Activated CD8-positive, alpha-beta memory T cell treated with anti-CD3 and anti-CD28 coated beads, Interleukin-2, amount 50 U/mL, for 1 hour (primary cell): ENCODE measurements around the gene FHDC1.

Experiments
- DNase-seq: peaks from one replicate; pipeline ENCODE4 v3.0.0-alpha.2; 2020; ENCODE audit errors: extremely low read depth

Gene FHDC1

DNA sequence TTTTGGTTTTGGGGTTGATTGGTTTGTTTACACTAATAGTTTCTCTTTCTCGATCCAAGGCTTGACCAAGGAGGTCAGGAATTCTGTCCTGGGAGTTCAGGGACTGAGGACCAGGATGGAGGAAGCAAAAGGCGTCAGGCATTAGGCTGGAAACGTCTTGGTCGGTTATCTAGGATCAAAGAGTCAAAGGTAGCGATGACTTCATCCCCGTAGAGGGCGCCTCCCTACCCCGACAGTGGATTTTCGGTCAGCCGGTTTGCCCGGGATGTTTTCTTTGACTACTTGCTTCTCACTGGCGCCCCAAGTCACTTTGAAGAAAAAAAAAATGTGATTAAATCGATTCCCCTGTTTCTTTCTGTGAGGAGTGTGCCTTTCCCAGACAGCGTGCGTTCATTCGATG is 980 bp upstream of the FHDC1 start:
- no peak for DNase-seq

DNA sequence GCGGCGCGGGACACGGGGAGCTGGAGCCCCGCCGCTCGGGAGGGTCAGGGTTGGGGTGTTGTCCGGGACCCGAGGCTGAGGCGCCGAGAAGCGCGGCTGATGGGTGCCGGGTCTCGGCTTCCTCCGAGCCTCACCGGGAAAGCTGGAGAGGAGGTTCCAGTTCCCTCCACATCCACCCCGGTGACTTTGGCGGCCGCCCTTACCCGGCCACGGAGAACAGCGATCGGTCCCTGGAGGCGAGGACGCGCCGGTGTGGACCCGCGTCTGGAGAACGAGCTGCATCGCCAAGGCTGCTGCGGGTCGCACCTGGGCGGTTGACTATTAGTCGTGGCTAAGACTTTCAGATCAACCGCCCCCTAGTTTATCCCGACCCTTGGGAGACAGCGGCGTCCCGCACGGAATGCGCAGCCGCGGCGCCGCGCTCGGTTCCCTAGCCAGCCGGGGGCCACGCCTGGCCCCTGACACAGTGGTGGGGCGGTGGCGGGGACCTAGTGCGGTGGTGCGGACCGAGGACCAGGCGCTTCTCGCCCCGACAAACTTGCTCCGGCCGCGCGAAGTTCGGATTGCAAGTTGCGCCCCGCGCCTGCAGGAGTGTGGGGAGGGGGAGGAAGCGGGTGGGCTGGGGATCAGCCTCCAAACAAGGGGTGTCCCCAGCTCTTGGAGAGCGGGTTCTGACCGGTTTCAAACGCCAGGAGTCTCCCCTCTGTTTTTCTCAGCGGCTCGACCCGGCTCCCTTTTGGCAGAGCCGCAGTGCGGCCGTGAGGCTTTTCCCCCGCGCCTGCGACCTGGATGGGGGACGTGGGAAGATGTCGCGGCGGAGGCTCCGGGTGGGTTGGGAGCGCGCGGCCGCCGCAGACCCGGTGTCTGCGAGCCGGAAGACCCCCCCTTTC is 568 bp downstream of the FHDC1 start:
- no peak for DNase-seq

DNA sequence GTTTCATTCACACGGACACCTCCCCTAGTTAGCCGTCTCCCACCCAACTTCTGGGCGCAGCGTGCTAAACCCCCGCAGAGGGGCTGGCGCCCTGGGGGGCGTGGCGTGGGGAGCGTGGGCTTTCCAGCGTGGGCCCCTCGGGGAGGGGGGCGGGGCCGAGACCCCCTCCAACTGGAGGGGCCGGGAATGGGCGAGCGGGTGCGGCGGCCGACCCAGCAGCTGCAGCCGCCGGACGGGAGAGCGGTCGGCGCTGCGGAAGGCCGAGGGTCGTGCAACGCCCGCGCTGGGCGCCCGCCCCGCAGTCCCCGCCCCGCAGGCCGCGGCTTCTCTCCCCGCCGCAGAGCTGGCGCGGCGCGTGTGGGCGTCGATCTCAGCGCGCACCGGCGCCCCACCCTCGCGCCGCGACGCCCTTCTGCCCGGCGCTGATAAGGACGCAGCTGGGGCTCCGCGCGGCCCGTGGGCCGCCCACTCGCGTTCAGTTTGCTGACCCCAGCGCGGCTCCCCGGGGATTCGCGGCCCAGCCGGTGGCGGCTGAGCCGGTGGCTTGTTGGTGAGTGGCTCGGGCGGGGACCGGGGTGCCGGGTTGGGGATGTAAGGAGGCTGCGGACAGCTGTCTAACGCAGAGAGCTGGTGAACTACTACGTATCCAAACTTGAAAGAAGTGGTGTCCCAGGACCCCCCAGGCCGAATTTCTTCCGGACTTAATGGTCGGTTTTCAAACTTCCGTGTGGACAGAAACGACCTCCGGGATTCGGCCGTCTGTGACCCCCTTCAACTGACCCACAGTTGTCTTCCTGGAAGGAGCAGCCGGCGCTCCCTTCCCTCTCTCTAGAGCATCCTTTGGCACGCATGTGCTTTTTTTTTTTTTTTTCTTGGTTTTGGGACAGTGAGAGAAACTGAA is 1.5 kb downstream of the FHDC1 start:
- DNase-seq = no peak

DNA sequence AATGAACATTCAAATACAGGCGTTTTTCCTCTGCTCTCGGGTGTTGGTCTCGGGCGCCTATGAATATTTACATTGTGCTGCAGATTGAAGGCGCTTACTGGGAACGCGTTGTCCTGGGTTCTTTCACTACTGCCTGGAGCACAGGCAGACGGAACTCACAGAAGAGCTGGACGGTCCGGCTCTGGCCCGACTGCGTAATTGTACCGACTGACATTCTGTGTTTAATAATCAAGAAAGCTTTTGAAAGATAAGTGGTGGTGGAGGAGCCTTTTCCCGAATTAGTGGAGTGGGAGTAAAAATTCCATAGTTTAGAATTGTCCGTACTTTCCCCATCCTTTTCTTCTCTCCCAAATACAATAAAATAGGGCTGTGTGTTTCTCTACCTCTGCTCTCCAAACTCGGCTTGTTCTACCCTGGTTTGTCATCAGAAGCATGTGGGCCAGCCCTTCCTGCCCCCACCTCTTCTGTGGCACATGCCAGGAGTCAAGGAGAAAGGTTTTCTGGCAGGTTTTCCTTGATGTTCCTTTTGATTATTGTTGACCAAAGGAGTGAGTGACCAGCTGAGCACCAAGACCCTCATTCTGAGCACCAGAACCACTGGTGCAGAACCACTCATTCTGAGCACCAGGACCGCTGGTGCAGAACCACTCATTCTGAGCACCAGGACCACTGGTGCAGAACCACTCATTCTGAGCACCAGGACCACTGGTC is 2.3 kb downstream of the FHDC1 start:
- no peak for DNase-seq

DNA sequence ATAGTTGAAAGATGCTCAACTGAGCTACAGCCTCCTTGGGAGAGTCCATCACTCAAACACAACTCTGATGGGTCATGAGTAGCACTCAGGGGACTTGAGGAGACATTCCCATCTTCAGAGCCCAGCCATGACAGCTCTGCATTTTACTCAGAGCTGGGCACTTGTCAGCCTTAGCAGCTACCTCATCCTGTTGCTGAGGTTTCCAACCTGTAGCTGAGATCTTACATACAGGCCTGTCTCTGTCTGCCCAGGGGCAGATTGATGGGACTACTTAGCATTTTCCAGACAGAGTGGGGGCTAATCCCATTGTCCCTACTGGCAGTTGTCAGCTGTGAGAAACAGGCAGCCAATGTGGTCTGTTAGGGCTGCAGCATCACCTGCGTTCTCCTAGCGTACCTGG is 3.5 kb downstream of the FHDC1 start:
- no peak for DNase-seq

DNA sequence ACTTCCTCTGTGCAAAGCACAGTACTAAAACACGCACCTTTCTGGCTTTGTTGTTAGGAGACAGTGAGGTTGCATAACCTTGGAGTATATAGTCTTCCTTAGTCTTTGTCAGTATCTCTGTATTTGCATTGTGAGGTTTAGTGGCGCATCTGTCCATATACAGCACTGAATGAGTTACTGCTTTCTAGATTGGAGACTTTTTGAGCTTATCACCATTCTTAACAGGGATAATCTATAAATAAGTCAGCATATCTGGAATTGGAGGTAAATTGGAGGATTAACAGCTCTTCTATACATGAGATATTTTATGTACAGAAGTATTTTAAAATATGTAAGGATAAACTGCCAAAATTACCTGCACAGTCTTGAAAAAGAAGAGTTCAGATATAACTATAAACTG is 4.3 kb downstream of the FHDC1 start:
- DNase-seq = no peak

DNA sequence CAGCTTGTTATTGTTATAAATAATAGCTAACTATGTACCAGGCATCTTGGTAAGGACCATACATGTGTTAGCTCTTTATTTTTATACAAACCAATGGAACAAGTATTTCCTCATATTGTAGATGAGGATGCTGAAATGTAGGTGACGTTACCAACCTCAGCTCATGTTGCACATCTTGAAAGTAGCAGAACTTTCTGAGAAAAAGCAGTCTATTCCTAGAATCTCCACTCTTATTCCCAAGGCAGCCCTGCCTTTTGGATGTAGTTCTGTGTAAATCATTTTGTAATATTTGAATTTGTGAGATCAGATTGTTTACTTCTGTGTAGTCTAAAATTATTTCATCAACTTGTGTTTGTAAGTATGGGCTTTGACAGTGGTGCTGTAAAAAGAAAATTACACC is 5.3 kb downstream of the FHDC1 start:
- no peak for DNase-seq

DNA sequence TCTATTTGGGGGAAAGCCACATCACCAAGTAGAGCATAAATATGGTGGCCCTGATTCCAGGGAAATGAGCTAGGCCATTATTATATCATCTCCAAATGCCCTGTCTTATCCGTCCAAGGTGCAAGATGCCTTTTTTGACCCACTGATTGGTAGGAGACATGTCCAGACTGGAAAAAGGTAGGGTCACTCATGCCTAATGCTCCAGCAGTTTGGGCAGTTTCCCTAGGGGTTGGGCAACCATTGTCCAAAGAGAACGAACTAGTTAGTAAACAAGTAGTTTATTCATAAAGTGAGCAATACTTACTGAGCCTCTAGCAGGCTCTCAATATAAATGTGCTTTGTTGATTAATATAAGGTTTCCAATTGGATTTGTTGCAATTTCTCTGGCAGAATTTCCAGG is 6.2 kb downstream of the FHDC1 start:
- DNase-seq = no peak

DNA sequence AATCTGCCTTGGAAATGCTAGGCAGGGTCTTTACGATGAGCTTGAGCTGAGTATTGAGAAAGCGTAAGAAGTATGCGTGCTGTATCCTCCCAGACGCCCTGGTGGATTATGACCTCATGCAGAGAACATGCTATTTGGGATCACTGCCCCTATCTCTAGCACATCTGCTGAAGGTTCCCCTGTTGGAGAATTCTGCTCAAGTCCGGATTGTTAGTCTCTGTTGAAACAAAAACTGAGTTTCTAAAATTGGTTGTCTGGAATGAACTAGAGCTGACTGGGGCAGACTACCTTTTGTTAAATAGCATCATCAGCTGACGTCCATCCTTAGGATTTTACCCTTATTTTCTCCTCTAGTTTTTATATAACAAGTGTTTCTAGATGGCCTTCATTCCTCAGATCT is 7.5 kb downstream of the FHDC1 start:
- no peak for DNase-seq

DNA sequence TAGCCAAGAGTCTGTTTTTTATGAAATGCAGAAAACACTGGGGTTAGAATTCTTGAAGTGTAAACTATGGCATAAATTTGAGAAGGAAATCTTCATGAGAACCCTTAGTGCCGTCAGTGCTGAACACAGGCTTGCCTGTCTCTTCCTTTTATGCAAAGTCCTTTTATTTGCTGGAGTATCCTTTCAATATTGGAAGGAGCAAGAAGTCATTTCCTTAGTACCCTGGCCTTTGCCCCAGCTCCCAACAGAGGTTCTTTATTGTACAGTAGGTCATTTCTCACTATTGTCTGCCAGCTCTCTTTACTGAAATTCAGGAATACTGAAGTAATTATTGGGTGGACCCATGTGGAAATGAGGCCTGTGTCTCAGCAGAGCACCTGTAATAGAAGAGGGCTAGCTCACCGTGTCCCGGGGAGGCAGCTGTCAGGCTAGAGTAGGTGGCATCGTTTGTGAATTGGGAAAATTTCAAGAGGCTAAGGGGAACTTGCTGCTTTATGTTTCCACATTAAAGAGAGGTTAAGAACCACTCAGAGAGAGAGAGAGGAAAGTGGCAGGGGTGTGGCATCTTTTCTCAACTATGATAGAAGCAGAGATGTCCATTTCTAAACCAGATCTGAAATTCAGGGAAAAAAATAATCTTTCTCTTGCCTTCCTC is 8.7 kb downstream of the FHDC1 start:
- no peak for DNase-seq

DNA sequence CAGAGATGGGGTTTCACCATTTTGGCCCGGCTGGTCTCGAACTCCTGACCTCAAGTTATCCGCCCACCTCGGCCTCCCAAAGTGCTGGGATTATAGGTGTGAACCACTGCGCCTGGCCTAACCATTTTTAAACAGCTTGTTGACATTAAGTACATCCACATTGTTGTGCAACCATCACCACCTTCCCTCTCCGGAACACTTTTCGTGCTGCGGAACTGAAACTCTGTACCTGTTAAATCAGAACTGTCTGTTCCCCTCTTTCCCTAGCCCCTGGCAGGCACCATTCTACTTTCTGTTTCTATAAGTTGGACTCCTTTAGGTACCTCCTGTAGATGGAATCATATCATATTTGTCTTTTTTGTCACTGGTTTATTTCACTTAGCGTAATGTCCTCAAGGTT is 9.5 kb downstream of the FHDC1 start:
- no peak for DNase-seq

DNA sequence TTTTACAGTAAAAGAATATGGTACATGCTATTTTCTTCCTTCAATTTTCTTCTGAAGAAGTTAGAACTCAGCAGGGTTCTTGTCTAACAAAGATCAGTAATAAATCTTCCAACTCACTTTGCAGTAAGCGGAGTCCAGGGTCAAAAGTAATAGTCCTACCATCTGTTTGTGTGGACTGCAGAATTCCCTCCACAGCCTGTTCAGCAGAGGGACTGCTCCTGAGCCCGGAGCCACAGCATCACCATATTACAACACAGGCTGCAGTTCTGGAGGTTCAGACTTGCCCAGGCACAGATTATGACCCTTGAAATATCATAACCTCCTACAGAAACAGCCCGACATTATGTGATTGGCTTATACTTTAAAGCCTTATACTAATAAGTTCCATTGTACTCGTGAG is 10.3 kb downstream of the FHDC1 start:
- DNase-seq = no peak

DNA sequence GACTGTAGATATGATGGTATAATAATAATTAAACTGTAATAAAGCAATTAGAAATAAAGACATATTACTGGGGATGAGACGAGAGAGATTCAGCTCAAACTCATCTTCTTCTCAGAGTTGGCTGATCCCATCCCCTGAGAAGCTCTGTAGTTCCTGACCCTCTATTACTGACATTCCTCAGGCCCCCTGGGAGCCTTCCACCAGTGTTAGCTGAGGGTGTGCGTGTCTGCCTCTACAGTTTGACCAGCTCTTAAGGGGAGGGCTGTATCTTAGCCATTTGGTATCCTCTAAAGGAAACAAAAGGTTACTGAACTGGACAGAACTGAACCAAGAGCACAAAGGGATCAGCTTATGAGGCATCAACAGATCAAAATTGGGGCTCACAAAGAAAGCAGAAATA is 11.2 kb downstream of the FHDC1 start:
- DNase-seq = no peak

DNA sequence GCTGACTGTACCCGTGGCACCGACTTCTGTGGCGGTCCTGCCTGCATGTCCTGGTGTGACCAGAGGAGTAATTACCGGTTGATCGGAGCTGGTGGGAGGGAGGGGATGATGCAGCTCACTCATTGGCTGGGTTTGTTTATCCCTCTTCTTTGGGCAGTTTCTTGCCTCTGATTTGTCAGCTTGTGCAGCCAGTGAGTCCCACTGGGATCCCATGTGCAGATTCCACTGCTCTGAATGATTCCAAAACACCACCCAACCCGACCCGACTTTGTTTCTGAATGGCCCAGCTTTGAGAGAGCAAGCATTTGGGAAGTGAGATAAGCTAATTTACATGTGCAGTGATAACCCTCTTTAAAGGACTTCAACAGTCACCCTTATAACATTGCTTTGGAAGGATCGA is 13.8 kb downstream of the FHDC1 start:
- no peak for DNase-seq

DNA sequence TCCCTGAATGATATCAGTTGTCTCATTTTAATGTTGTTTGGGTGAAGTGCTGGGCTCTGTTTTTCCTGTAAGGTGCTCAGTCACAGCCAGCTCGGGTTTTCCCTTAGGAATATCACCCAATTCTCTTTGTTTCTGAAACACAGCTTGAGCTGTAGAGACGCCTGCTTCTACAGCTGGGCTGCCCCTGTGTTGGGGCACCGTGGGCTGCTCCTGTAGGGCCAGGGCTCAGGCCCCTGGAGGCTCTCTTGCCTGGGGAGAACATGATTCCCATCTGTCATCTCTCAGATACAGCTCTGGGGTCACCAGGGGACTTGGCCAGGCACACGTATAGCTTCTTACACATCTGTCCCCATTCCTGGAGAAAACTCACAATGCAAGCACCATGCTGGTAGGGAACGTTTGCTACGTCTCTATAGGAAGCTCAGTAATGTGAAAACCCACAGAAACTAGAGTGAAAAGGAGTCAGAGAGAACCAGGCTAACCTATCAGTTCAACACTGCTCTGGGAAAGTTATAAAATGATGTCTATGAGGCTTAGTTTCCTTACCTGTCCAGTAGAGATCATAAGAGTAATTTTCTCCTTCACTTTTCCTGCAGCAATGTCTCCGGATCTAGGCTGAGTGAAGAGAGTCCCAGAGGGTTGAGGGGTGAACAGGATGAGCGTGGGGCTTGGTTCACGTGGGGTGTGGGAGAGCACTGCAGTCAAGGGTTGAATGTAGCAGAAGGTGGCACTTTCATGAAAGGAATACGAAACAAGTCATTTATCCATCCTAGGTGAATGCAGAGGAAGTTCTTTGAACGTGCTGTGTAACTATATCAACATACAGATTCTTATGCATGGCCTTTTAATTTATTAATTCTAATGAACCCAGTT is 14.5 kb downstream of the FHDC1 start:
- DNase-seq = no peak

DNA sequence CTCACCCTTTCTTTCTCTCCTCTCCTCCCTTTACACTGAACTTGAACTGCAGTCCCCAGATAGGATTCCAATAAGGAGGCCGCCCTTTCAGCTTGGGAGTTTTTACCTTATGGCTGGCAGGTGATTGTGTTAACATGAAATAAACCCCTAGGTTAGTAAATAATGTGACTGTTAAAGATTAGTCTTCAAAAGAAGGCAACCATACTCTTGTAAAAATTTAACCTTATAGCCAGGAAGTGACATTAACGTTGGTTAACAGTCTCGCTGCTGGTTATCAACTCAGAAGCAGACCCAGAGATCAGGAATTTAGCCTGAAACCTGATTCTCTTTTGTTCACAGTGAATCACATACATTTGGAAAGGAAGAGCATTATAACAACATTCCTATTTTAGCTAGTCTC is 15.2 kb downstream of the FHDC1 start:
- DNase-seq = no peak

DNA sequence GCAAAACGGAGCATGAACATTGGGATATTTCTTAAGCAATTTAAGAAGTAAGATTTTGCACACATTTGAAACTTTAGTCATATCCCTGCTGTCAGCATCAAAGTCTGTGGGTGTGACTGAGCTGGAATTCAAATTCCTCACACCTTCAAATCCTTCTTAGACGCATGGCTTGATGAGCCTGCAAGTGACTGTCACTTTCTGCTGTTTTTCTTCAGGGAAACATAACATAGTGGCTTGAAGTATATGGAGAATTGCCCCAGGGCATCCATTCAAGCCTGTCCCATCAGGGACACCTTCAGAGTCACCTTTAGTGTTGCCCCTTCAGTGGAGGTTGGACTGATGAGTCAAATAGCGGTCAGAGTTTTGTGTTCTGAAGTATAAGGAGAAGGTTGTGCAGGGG is 17.4 kb downstream of the FHDC1 start:
- DNase-seq = no peak

DNA sequence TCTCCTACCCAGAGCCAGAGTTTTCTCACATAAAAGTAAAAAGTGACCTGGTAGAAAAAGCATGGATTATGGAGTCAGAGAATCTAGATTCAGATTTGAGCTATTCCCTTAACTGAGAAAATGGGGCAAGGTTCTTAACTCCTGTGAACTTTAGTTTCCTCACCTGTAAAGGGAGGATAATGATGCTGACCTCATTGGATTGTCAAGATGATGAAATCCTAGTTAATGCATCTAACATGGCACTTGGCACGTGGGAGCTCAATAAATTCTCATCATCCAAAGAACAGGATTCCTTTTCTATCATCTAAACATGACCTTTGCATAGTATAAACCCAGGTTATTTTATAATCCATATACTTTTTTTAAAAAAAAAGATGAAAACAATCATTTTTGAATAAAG is 18.6 kb downstream of the FHDC1 start:
- no peak for DNase-seq

DNA sequence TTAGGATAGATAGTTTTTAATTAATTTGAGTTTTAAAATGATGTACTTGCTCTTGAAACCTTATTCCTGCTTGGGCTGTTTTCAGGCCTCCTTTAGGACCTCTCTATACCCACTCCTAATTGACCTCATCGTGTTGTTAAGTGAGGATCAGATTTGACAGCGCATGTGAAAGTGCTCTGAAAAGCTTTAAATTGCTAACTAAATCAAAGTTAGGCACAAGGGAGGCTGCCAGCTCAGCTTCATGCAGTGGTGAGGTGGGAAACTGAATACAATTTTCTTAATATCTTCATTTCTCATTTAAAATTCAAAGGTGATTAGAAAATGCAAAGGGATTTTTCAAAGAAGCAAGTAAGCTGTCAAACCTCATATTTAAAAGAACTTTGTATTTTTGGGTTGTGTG is 20.0 kb downstream of the FHDC1 start:
- no peak for DNase-seq

DNA sequence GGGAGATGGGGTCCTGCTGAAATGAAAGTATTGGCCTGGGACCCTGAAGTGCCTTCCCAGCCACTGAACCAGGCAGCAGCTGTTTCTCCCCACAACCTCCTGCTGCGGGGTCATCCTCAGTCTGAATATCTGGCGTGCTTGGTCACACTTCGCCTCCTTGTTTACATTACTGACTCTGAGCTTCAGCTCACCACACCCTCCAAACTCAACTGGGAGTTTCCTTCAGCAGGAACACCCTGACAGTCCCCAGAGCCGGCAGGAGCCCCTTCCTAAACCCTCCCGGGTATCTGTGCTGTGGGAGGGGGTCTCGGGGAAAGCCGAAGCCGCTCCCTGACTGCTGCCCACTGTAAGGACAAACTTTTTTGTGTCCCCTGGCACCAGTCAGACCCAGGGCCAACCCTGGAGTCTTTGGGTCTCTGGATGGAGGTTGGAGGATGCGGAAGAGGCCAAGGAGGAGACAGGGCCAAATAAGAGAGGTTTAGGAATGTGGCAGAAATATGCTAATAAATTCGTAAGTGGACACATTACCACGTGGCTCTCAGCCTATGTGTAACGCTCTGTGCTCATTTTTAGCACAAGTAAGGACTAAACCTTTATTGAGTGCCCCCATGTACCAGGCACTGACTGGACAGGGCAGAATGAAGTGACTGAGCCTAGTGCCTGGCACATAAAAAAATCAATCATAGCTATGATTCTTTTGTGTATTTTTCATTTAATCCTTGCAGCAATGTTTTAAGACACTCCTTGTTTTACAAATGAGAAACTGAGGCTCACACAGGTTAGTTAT is 20.7 kb downstream of the FHDC1 start:
- no peak for DNase-seq
